ENCODE data around the gene ZFP3. TPM values are rescaled to one million over a fixed set of nuclear protein-coding genes. Genes with fewer than 3 reads are reported as not detected.

ZFP3 gene
- total RNA-seq, 4 donors from 2014 or later = 1.5 to 8.6 (median 5.3) TPM

- no peak for DNase-seq
- intact Hi-C loops (cut with DNase I; ENCODE audit: low total_unique reads) = no loop called here
Observed at GRCh38 chr17:5077781-5078105, 524 bp upstream of the ZFP3 start.

GRCh38 chr17:5080591-5080990 is 2.3 kb downstream of the ZFP3 start:
- no peak overlapping the region for H3K4me3 ChIP-seq
- H3K4me1 ChIP-seq = no peaks in the 10 kb centered on the region
- TF ChIP-seq CTCF (IDR thresholded peaks at IDR 0.05) (no peak), POLR2A (IDR thresholded peaks at IDR 0.05) (no peak)
- H3K27ac ChIP-seq = no peak overlapping the region
- peaks cover 0 to 4% of the 10 kb centered on the region in 2 donors for H3K9me3 ChIP-seq
- DNase-seq = no peak
- intact Hi-C loops (cut with DNase I; ENCODE audit: low total_unique reads) = no loop called here
- H3K27me3 ChIP-seq = no peaks in the 10 kb centered on the region
- H3K36me3 ChIP-seq = no peaks in the 10 kb centered on the region

More at GRCh38 chr17:5077781-5078105, 524 bp upstream of the ZFP3 start:
- peak overlapping the region; percentile 77 to 84 for H3K4me3 ChIP-seq
- peak overlapping the region; percentile 57 to 71 for H3K27ac ChIP-seq
- H3K27me3 ChIP-seq = no peaks in the 10 kb centered on the region
- H3K36me3 ChIP-seq = no peaks in the 10 kb centered on the region
- no peaks in the 10 kb centered on the region for H3K9me3 ChIP-seq
- H3K4me1 ChIP-seq = no peaks in the 10 kb centered on the region
- no peak for TF ChIP-seq POLR2A (IDR thresholded peaks at IDR 0.05)
- TF ChIP-seq CTCF (IDR thresholded peaks at IDR 0.05) = no peak

- no peaks in the 10 kb centered on the region for H3K27me3 ChIP-seq
- H3K9me3 ChIP-seq = peaks cover 0 to 77% of the 10 kb centered on the region in 2 donors
- DNase-seq = no peak
- H3K27ac ChIP-seq = no peak overlapping the region
- TF ChIP-seq CTCF (IDR thresholded peaks at IDR 0.05) = no peak
- no peak for TF ChIP-seq POLR2A (IDR thresholded peaks at IDR 0.05)
- no peaks in the 10 kb centered on the region for H3K4me1 ChIP-seq
- no peaks in the 10 kb centered on the region for H3K36me3 ChIP-seq
- intact Hi-C loops (cut with DNase I; ENCODE audit: low total_unique reads) = no loop called here
- no peak overlapping the region for H3K4me3 ChIP-seq
Observed at GRCh38 chr17:5092218-5093010, 14.1 kb downstream of the ZFP3 start.

GRCh38 chr17:5096731-5097100 is 18.4 kb downstream of the ZFP3 start:
- peak overlapping the region; percentile 38 to 48 for H3K4me3 ChIP-seq
- no peak for DNase-seq
- intact Hi-C loops (cut with DNase I; ENCODE audit: low total_unique reads) = no loop called here
- H3K4me1 ChIP-seq = no peaks in the 10 kb centered on the region
- peaks cover 0 to 36% of the 10 kb centered on the region in 2 donors for H3K9me3 ChIP-seq
- no peaks in the 10 kb centered on the region for H3K27me3 ChIP-seq
- H3K27ac ChIP-seq = no peak overlapping the region
- H3K36me3 ChIP-seq = no peaks in the 10 kb centered on the region
- no peak for TF ChIP-seq CTCF (IDR thresholded peaks at IDR 0.05)
- no peak for TF ChIP-seq POLR2A (IDR thresholded peaks at IDR 0.05)

GRCh38 chr17:5097101-5097834 is 19.0 kb downstream of the ZFP3 start:
- no peaks in the 10 kb centered on the region for H3K27me3 ChIP-seq
- intact Hi-C loops (cut with DNase I; ENCODE audit: low total_unique reads) = no loop called here
- H3K36me3 ChIP-seq = no peaks in the 10 kb centered on the region
- H3K27ac ChIP-seq = no peak overlapping the region
- no peaks in the 10 kb centered on the region for H3K4me1 ChIP-seq
- peak; percentile 41 to 44 for DNase-seq
- H3K4me3 ChIP-seq = peak overlapping the region; percentile 38 to 48
- H3K9me3 ChIP-seq = peaks cover 0 to 31% of the 10 kb centered on the region in 2 donors
- TF ChIP-seq CTCF (IDR thresholded peaks at IDR 0.05) (no peak), POLR2A (IDR thresholded peaks at IDR 0.05) (no peak)
